ENCODE data around the gene DGUOK.
"Not testable (repeated sequence)": the region's sequence is repeated elsewhere in the genome, so short reads cannot be mapped to it uniquely, and the experiment has no call there.

DGUOK gene

DNA sequence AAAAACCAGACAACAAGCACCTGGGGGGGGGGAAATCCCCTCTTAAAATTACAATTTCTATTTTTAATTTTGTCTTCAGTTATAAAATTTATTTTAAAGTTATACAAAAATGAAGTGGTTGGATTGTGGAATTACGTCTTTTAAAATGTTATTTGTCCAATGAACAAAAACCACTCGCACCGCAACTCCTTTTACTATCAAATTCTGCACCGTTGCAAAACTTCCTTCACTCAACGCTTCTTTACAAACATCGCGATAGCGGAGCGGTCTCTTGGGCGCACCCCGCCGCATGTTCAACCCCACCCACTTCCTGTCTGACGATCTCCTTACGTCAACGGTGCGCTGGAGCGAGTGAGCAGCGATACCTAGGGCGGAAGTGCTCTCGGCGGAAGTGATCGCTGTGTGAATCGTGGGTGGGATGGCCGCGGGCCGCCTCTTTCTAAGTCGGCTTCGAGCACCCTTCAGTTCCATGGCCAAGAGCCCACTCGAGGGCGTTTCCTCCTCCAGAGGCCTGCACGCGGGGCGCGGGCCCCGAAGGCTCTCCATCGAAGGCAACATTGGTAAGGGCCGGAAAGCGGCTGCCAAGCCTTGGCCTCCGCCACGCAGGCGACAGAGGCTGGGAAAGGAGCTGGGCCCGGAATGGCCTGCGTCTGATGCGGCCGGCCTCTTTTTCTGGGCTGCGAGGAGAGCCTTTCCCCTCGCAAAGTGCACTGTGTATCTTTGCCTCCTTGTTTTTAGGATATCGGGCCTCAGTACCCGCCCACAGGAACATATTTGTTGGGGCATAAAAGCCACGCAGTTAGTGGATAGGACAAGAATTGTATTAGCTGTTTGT is at the start of gene DGUOK:
TSS of gene DGUOK (plus strand) at position 388 of the 835 bp plus-strand sequence. CDS start at position 419, 31 bp downstream.
- DNase-seq: peak; percentile 86

DNA sequence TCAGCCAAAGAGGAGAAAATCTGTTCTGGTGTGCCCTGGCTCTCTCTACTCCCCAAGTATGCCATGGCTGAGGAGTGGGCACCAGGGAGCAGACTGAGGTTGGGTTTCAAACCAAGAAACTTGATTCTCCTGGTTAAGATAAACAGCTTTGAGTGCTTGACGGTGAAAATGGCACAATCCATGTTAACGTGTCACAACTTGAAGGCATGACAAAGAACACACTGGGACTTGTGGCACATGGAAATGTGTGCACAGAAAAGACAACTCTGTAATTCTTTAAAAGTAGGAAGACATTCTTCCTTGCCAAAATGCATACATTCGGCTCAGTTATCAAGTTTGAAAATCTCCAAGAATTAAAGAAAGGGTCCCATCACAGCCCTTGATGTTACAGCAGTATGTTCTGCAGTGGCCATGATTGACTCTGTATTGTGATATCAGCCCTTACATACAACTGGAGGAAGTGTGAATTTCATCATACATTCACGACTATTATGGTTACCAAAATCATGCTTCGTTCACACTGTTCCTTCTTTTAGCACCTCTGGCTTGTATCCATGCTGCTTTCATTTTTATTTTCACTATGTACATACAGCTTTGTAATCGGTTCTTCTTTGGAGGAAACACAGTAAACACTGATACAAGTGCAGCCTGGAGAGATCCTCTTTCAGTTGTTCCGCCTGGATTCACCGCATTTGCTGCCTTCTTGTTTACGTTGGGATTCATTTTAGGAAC is 49.4 kb upstream of the DGUOK start:
- no peak for DNase-seq

DNA sequence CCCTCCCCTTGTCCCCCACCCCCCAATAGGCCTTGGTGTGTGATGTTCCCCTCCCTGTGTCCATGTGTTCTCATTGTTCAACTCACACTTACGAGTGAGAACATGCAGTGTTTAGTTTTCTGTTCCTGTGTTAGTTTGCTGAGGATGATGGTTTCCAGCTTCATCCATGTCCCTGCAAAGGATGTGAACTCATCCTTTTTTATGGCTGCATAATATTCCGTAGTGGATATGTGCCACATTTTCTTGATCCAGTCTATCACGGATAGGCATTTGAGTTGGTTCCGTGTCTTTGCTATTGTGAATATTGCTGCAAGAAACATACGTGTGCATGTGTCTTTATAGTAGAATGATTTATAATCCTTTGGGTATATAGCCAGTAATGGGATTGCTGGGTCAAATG is 48.7 kb upstream of the DGUOK start:
- DNase-seq: not testable (repeated sequence)

- DNase-seq: no peak
These were observed 41.3 kb upstream of the DGUOK start for GRCh38 chr2:73885406-73885805.

DNA sequence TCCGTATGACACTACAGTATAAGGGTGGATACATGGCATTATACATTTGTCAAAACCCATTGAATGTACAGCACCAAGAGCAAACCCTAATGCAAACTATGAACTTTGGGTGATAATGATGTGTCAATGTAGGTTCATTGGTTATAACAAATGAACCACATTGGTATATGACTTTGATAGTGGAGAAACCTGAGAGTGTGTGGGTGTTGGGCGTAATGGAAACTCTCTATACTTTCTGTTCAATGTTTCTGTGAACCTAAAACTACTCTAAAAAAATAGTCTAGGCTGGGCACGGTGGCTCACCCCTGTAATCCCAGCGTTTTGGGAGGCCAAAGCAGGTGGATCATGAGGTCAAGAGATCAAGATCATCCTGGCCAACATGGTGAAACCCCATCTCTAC is 40.3 kb upstream of the DGUOK start:
- DNase-seq: no peak

GRCh38 chr2:73887596-73888353 is 38.9 kb upstream of the DGUOK start:
- not testable (repeated sequence) for DNase-seq

DNA sequence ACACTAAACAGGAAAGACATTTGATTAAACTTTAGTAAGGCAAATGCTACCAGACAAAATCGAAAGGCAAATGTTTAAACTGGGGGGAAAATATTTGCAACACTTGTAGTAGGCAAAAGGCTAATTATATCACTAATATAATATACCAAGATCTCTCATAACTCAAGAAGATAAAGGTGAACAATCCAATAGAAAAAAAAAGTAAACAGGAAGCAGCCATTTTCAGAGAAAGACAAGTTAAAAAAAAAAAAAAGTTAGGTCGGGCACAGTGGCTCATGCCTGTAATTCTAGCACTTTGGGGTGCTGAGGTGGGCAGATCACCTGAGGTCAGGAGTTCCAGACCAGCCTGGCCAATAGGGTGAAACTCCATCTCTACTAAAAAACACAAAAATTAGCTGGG is 38.3 kb upstream of the DGUOK start:
- no peak for DNase-seq

DNA sequence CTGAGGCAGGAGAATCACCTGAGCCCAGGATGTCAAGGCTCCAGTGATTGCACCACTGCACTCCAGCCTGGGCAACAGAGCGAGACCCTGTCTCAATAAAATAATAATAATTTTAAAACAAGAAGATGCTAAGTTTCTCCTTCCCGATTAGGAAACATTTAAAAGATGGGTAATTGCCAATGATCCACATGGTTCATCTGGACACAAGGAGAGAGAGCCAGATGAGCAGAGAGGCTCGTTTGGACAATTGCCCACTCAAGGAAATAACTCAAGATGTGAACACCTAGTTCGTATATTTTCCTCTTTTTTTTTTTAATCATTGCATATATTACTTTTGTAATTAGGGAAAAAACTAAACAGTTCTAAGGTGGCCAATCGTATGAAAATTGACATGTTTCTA is 37.5 kb upstream of the DGUOK start:
- no peak for DNase-seq

DNA sequence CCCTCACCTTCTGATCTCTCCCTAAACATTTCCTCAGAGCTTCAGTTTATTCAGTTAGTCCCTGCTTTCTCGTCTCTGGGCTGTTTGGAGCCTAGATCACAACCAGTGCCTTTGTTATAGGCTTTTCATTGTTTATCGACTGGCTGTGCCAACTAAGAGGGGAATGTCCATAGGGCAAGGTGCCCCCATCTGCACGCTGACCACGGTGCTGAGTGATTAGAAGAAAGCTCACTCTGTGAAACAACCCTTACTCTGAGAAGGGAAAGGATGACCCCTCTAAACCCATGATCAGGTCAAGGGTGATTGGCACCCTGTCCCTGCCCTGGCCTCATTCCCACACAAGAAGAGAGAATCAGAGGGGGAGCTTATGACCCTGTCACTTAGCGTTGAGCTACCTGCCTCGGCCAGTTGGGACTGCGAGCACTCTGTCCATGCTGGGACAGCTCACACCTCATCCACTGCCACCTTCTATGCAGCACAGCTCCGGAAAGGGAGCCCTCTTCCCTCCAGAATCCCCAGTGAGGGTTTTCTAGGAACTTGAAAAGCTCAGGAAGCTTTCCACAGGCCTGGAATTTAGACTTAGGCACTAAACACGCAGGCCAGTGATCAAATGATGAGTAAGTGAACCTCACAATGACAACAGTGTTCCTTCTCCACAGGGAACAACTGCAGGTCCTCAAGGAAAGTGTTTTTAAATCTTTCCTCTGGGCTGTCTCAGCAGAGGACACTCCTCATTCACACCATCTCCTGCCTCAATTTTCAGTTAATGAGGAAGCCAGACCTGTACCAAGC is 36.2 kb upstream of the DGUOK start:
- DNase-seq: no peak

DNA sequence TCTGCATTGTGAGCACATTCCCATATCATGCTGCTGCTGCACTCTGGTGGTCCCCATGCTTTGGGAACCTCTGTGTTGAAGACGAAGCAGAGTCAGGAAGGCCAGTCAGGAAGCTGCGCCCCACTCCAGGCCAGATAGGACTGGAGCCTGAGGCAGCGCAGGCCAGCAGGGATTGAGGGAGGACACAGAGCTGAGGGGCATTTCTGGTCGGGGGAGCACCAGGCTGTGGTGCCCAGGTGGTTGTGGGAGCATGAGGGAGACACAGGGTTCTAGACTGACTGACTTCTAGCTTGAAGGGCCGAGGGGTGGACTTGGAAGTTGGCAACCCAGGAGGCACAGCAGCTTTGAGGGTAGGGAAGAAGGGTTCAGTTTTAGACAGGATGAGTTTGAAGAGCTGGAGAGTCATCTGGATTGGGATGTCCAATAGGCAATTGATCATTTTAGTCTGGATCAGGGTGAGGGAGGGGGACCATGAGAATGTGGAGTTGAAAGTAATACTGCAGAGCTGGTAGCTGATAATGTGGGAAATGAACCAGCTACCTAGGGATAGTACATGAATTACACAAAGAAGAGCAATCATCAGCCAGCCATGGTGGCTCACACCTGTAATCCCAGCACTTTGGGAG is 35.3 kb upstream of the DGUOK start:
- DNase-seq: no peak

DNA sequence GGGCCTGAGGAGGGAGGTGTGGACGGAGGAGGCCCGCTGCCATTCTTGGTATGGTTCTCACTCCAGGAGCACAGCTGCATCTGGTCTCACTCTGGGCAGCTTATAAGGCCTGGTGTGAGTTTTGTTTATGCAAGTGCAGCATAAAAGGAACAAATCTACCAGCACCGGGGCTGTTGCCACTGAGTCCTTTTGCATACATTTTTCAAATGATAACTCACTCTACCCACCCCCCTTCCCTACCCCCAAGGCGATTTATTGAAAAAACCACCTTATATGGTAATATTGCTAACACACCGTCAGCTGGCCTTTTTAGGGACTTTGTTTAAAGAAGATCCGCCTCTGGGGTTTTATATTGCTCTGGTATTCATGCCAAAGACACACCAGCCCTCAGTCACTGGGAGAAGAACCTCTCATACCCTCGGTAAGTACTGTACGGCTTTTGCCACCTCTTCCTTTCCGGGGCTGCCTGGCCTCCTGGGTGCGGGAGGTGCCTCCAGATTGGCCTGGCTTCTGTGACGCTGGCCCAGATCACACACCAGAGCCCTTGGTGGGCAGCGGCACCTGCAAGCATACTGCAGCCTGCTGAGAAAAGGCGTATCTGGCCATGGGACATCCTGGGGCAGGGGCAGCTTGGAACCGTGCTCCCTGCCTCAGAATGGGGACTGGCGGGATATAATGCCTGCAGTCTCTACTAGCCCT is 33.9 kb upstream of the DGUOK start, which contains the start of gene ACTG2:
TSS of gene ACTG2 (plus strand) at position 378 of the 699 bp plus-strand sequence. CDS start 8,304 bp downstream, outside the sequence.
- no peak for DNase-seq

DNA sequence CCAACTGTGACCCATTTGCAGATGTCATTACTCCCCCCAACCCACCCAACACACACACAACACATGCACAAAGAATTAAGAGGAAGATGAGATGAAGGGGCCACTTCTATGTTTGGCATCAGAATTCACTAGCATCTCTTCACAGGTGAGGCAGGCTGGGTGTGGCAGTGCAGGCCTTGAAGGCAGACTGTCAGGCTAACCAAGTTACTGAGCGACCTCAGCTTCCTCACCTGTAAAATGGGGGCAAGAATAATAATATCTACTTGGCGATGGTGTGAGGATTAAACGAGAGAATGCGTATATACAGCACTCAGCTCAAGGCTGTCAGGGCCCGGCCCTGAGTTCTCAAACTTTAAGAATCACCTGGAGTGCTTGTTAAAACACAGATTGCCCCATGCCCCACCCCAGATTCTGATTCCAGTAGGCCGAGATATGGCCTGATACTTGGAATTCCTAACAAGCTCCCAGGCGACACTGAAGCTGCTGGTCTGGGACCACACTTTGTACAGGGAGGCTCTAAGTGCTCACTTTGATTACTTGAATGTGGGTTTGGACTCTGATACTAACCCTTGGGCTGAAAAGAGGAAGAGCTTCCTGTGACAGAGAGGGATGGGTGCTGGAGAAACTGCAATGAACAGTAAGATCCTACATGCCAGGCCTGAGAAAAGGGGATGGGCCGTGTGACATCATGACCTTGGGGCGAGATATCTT is 32.8 kb upstream of the DGUOK start:
- no peak for DNase-seq

- DNase-seq: no peak
These were observed 32.2 kb upstream of the DGUOK start for GRCh38 chr2:73894475-73894850.

GRCh38 chr2:73894877-73895276 is 31.8 kb upstream of the DGUOK start:
- DNase-seq: no peak

GRCh38 chr2:73895473-73895872 is 31.2 kb upstream of the DGUOK start:
- DNase-seq: no peak

- no peak for DNase-seq
These were observed 30.1 kb upstream of the DGUOK start for GRCh38 chr2:73896362-73897239.

DNA sequence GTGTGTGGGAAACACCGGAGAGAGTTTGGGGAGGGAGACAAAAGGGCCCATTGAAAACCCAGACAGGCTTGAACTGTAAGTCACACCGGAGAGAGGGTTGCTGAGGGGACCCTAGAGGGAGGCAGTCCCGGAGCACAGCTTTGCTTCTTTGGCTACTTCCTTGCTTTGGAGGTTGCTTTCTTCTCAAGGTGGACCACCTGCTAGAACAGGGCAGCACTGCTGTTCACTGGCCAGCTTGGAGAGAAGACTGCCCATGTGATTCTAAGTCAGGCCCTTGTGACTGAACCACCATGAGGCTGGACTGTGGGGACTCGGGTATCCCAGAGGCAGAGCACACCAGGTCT is 29.5 kb upstream of the DGUOK start:
- no peak for DNase-seq

GRCh38 chr2:73897934-73898333 is 28.7 kb upstream of the DGUOK start:
- no peak for DNase-seq

DNA sequence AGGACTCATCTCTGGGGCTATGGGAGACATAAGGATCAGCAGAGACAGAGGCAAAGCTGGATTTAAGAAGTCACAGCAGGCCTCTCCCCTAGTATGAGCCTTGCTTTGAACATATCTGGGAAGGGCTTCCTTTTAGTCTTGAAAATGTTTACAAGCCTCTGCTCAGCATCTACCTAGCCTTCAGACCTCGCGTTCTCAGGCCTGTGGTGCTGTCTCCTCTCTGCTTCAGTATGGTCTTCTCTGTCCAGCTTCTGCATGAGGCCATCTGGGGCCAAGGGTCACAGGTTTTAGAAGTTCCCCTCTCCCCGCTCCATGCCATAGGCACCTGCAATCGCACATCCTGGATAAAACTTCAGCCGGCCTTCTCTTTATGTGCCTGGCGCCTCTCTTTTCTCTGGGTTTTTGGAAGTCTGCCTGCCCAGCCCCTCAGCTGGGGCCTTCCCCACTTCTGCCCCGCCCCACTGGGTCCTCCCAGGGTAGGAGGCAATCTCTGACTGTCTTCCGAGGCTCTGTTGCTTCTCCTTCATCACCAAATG is 26.8 kb upstream of the DGUOK start:
- DNase-seq: no peak

GRCh38 chr2:73901143-73901542 is 25.5 kb upstream of the DGUOK start:
- no peak for DNase-seq

All from NCI-H524 treated with DMSO at 0.1 percent for 48 hours (cell line).